ENCODE results near the gene DYSF. TPM values are rescaled to one million over a fixed set of nuclear protein-coding genes. Genes with fewer than 3 reads are reported as not detected.
A peak's percentile ranks its signal among the peaks of the same experiment; 100 is the strongest.

DYSF gene
- total RNA-seq, 4 donors from 2014 or later = 2.6 to 20.7 (median 12.7) TPM

DNA sequence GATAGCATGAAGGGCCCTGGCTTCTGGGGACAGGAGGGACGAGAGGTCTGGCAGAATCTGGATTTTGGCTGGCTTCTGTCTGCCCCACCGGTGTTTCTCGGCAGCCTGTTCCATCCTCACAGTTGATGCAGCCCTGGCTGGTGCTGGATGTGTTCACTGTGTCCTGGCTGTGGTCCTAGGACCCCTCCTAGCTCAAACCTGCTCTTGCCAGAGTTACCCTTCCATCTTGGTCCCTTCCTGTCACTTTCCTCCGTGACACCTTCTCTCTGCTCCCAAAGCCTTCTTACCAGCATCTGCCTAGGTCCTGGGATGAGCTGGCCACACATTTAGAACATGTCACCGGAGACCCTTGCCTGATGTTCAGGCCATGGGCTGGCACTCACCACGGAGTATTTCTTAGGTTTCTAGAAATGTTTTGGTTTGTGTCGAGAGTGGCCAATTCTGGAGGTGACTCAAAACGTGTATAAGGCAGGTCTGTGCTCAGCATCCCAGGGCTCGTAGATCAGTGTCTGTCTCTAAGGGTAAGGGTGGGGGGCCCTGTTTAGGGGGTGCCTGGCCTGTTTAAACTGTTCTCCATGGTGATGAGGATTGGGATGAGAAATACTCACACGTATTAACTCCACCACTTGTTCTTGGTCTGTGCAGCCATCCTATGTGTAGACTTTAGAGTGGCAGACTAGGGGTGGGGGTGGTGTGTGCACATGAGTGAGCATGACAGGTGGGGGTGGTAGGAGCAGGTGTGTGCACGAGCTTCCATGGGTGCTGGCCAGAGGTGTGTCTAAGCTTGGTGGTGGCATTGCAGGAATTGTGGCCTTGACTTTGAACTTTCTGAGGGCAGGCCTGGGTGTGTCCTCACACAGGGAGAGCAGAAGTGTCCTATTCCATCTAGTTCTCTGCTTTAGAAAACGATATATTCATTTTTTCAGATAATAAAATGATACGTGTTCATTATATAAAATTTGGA lies 162.7 kb downstream of the DYSF start:
- Histone ChIP-seq H3K27me3 (no peaks in the 10 kb centered on the region), H3K4me3 (no peak overlapping the region), H3K4me1 (no peaks in the 10 kb centered on the region), H3K36me3 (no peaks in the 10 kb centered on the region), H3K9me3 (no peaks in the 10 kb centered on the region), H3K27ac (peak overlapping the region; percentile 59 to 63)
- intact Hi-C loops (cut with DNase I; ENCODE audit: low total_unique reads) = no loop called here
- DNase-seq = no peak
- TF ChIP-seq CTCF (IDR thresholded peaks at IDR 0.05) = no peak
- TF ChIP-seq POLR2A (IDR thresholded peaks at IDR 0.05) = no peak

DNA sequence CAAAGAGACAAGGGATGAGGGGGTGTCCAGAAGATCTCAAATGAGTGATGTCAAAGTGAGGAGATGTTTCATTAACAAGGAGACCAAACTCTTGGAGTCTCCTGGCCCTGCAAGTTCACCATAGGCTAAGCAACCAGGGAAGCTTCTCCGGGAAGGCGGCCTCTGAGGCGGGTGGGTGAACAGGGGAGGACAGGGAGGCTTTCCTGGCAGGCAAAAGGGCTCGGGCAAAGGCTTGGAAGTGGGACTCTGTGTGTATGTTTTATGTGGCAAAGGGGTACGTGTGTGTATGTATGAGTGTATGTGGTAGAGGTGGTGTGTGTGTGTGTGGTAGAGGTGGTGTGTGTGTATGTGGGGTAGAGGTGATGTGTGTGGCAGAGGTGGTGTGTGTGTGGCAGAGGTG lies 163.9 kb downstream of the DYSF start:
- Histone ChIP-seq H3K36me3 (no peaks in the 10 kb centered on the region), H3K27ac (no peak overlapping the region), H3K27me3 (no peaks in the 10 kb centered on the region), H3K9me3 (no peaks in the 10 kb centered on the region), H3K4me1 (no peaks in the 10 kb centered on the region), H3K4me3 (no peak overlapping the region)
- no peak for DNase-seq
- intact Hi-C loops (cut with DNase I; ENCODE audit: low total_unique reads) = no loop called here
- TF ChIP-seq POLR2A (IDR thresholded peaks at IDR 0.05) (no peak), CTCF (IDR thresholded peaks at IDR 0.05) (no peak)

DNA sequence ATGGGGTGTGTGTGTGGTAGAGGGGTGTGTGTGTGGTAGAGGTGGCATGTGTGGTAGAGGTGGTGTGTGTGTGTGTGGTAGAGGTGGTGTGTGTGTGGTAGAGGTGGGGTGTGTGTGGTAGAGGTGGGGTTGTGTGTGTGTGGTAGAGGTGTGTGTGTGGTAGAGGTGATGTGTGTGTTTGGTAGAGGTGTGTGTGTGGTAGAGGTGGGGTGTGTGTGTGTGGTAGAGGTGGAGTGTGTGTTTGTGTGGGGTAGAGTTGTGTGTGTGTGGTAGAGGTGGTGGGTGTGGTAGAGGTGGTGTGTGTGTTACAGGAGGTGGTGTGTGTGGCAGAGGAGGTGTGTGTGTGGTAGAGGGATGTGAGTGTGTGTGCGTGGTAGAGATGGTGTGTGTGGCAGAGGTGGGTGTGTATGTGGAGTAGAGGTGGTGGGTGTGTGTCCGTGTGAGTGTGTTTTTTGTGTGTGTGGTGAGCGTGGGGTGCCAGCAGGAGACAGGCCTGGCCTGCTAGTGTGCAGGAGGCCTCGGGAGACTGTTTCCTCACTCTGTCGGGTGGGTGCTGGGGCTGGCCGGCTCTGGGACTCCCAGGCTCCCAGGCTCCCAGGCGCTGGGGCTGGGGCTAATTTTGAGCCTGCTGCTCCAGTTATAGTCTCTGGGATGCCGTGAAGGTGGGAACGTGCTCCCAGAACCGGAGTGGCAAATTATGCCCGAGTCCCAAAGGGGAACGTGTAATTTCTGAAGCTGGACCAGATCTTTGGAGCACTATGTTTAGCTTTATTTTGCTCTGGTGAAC lies 165.2 kb downstream of the DYSF start:
- Histone ChIP-seq H3K4me3 (no peak overlapping the region), H3K9me3 (no peaks in the 10 kb centered on the region), H3K4me1 (no peaks in the 10 kb centered on the region), H3K27me3 (no peaks in the 10 kb centered on the region), H3K36me3 (no peaks in the 10 kb centered on the region), H3K27ac (no peak overlapping the region)
- TF ChIP-seq CTCF (IDR thresholded peaks at IDR 0.05) (no peak), POLR2A (IDR thresholded peaks at IDR 0.05) (no peak)
- no peak for DNase-seq
- intact Hi-C loops (cut with DNase I; ENCODE audit: low total_unique reads) = no loop called here

DNA sequence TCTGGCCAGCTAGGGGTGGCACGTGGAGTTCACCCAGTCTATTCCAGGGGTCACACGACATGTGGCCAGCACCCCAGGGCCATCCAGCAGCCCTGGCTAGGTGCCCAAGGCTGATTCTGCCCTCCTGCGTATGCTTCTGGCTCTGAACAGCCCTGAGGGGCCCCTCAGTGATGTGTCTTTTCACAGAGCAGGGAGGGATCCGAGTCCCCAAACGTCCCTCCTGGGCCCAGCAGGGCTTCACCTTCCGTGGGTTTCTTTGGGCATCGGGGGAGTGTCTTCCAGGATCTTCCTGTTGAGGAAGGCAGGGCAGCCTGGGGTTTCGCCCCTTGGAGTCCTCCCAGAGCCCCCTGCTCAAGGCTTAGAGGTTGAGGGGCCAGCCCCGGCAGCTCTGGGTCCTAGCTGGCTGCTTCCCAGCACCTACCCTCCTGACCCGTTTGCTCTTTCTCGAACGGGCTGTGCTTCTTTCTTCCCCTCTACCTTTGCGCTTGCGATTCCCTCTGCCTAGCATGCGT lies 165.9 kb downstream of the DYSF start:
- no peak overlapping the region for H3K4me3 ChIP-seq
- no peak overlapping the region for H3K27ac ChIP-seq
- DNase-seq = no peak
- H3K36me3 ChIP-seq = no peaks in the 10 kb centered on the region
- TF ChIP-seq CTCF (IDR thresholded peaks at IDR 0.05) (no peak), POLR2A (IDR thresholded peaks at IDR 0.05) (no peak)
- no peaks in the 10 kb centered on the region for H3K27me3 ChIP-seq
- intact Hi-C loops (cut with DNase I; ENCODE audit: low total_unique reads) = no loop called here
- H3K4me1 ChIP-seq = no peaks in the 10 kb centered on the region
- H3K9me3 ChIP-seq = no peaks in the 10 kb centered on the region
